Suprapubic skin (tissue), 4 donors: ENCODE data around the gene PINK1. TPM values are rescaled to one million over a fixed set of nuclear protein-coding genes. Genes with fewer than 3 reads are reported as not detected.

Experiments used
- DNase-seq, 2 donors: peaks; one replicate each; pipeline ENCODE4 v3.0.0-alpha.2; 2019; ENCODE audit warnings: low spot score in 2 of 2
- H3K27ac ChIP-seq: fragments of 200-600 bp; sonication (generic); one replicate; pipeline ENCODE4 v1.5.1; 2019
- H3K27me3 ChIP-seq: fragments of 200-600 bp; sonication (generic); one replicate; pipeline ENCODE4 v1.5.1; 2019
- H3K36me3 ChIP-seq: fragments of 200-600 bp; sonication (generic); one replicate; pipeline ENCODE4 v1.5.1; 2019
- H3K4me1 ChIP-seq: fragments of 200-600 bp; sonication (generic); one replicate; pipeline ENCODE4 v1.5.1; 2019
- H3K4me3 ChIP-seq: fragments of 200-600 bp; sonication (generic); one replicate; pipeline ENCODE4 v1.5.1; 2019; ENCODE audit warnings: mild to moderate bottlenecking
- H3K9me3 ChIP-seq: fragments of 200-600 bp; sonication (generic); one replicate; pipeline ENCODE4 v1.5.1; 2019
- EP300 ChIP-seq: sonication (generic); formaldehyde crosslinking; IDR thresholded peaks from one replicate; pipeline ENCODE4 v1.6.1; 2017; ENCODE audit warnings: antibody characterized with exemption
- POLR2A ChIP-seq, 2 donors: fragments of 450-650 bp; IDR thresholded peaks; one replicate each; pipeline ENCODE4 v1.6.1; 2017; ENCODE audit warnings: antibody characterized with exemption in 2 of 2, mild to moderate bottlenecking in 2 of 2, moderate library complexity in 2 of 2
- POLR2AphosphoS5 ChIP-seq, 3 donors: sonication (generic); formaldehyde crosslinking; IDR thresholded peaks; one replicate each; pipeline ENCODE4 v1.6.1; 2017; ENCODE audit warnings: antibody characterized with exemption in 3 of 3
- WGBS: methylation state at CpG from one replicate; pipeline ENCODE4 v1.1.5; 2018; 5-methylcytosine and 5-hydroxymethylcytosine counted together
- total RNA-seq, 4 donors: library from RNA; depleted of rRNA; stranded (reverse); fragments of >200 nt; gene quantifications; one replicate each; pipeline ENCODE4 v1.1.0, GENCODE V29; 2016
- TF ChIP-seq, protein P1 (sequence below), 2 donors: fragments of 200-600 bp in 1 of 2; fragments of 450-650 bp in 1 of 2; sonication (generic) in 1 of 2; IDR thresholded peaks; one replicate each; pipeline ENCODE4 v1.5.1; 2016 to 2019; ENCODE audit warnings: antibody characterized with exemption in 2 of 2, mild to moderate bottlenecking in 1 of 2, moderate library complexity in 1 of 2

Gene PINK1
- total RNA-seq, 4 donors from 2014 or later, result 91.9 to 116 (median 98.0) TPM

GRCh38 chr1:20660363-20660762, 27.1 kb downstream of the PINK1 start:
- WGBS, result 19% methylated on average over 3 of the region's 3 CpGs
- no peak overlapping the region for H3K27ac ChIP-seq
- H3K4me3 ChIP-seq, result peak overlapping the region; percentile 92
- H3K27me3 ChIP-seq, result no peaks in the 10 kb centered on the region
- no peaks in the 10 kb centered on the region for H3K9me3 ChIP-seq
- no peak for TF ChIP-seq POLR2A (IDR thresholded peaks at IDR 0.05)
- TF ChIP-seq, protein P1, sequence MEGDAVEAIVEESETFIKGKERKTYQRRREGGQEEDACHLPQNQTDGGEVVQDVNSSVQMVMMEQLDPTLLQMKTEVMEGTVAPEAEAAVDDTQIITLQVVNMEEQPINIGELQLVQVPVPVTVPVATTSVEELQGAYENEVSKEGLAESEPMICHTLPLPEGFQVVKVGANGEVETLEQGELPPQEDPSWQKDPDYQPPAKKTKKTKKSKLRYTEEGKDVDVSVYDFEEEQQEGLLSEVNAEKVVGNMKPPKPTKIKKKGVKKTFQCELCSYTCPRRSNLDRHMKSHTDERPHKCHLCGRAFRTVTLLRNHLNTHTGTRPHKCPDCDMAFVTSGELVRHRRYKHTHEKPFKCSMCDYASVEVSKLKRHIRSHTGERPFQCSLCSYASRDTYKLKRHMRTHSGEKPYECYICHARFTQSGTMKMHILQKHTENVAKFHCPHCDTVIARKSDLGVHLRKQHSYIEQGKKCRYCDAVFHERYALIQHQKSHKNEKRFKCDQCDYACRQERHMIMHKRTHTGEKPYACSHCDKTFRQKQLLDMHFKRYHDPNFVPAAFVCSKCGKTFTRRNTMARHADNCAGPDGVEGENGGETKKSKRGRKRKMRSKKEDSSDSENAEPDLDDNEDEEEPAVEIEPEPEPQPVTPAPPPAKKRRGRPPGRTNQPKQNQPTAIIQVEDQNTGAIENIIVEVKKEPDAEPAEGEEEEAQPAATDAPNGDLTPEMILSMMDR (IDR thresholded peaks at IDR 0.05), result no peak
- peaks cover 30% of the 10 kb centered on the region for H3K36me3 ChIP-seq
- no peak for DNase-seq
- peaks cover 26% of the 10 kb centered on the region for H3K4me1 ChIP-seq

DNA sequence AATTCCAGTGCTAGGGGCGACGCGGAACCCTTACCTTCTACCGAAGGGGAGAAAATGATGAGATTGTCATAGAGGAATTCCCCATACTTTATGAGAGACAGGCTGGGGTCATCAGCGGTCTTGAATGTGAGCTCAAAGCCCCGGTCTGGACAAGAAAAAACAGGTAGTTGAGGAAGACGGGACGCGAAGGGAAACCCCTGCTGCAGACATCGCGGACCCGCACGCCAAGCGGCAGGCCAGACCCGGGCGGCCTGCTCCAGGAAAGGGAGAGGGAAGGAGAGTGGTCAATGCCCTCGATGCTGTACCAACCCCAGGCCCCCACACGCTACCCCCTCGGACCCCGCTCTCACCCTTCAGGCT, 27.6 kb downstream of the PINK1 start:
- under 1% methylated on average over 18 of the region's 20 CpGs for WGBS
- TF ChIP-seq POLR2AphosphoS5 (IDR thresholded peaks at IDR 0.05) (no peak), EP300 (no peak), POLR2A (IDR thresholded peaks at IDR 0.05) (no peak)
- TF ChIP-seq, protein P1 (IDR thresholded peaks at IDR 0.05), result no peak
- Histone ChIP-seq H3K36me3 (peaks cover 26% of the 10 kb centered on the region), H3K27me3 (no peaks in the 10 kb centered on the region), H3K9me3 (no peaks in the 10 kb centered on the region), H3K4me3 (peak overlapping the region; percentile 92), H3K27ac (peak overlapping the region; percentile 39), H3K4me1 (peaks cover 26% of the 10 kb centered on the region)
- DNase-seq, result no peak

DNA sequence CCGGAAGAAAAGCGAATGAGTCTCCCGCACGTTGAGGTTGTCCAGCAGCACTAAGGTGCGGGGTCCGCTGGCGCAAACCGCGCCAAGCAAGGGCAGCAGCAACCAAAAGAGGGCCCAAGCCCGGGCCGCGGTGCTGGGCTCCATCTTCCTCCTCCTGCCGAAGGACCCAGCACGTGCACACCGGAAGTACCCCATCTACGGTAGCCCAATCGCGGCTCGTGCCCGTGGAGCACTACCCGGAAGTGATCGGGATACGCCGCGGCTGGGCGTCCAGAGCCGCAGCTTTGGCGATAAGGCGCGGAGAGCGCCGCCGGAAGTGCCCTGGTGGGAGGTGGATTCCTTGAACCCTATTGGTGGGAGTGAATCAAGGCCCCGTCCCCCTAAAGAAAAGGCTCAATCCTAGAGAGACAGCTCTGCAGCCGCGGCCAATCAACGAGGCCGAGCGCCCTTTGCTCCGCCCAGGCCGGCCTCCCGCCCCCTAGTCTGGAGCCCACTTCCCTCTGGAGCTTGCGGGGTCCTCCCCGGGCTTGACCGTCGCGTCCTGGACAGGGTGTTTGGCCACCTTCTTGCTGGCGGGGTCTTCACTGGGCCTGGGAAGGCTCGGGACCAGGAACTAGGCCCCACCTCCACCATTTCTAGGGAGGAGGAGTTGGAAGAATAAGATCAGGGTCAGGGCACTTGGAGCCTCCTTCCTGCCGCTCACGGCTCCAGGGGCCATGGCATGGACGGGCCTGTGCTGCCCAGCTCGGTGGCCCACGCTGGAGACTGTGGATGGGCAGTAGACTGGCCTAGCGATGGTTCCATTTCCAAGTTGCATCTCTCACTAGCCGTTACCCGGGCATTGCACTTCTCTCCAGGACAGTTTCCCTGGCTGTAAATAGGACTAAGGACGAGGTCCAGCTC, 28.2 kb downstream of the PINK1 start, which contains the start of gene DDOST:
Gene DDOST, minus strand, starts transcription at position 163 of the 903 bp plus-strand sequence. Its CDS starts 19 bp downstream, at position 144.
- H3K4me1 ChIP-seq, result peaks cover 26% of the 10 kb centered on the region
- WGBS, result 5% methylated on average over 21 of the region's 58 CpGs
- no peaks in the 10 kb centered on the region for H3K9me3 ChIP-seq
- peaks cover 19% of the 10 kb centered on the region for H3K36me3 ChIP-seq
- TF ChIP-seq, protein P1 (IDR thresholded peaks at IDR 0.05), result peak in 1 of 2 donors; percentile 56
- no peak for TF ChIP-seq POLR2A (IDR thresholded peaks at IDR 0.05)
- TF ChIP-seq POLR2AphosphoS5 (IDR thresholded peaks at IDR 0.05), result peak in 1 of 3 donors; percentile 81
- no peak for TF ChIP-seq EP300
- H3K4me3 ChIP-seq, result peak within 1 kb of the TSS; percentile 92
- peak within 1 kb of the TSS; percentile 71 for H3K27ac ChIP-seq
- no peaks in the 10 kb centered on the region for H3K27me3 ChIP-seq
- DNase-seq, result peak; percentile 96 to 97

DNA sequence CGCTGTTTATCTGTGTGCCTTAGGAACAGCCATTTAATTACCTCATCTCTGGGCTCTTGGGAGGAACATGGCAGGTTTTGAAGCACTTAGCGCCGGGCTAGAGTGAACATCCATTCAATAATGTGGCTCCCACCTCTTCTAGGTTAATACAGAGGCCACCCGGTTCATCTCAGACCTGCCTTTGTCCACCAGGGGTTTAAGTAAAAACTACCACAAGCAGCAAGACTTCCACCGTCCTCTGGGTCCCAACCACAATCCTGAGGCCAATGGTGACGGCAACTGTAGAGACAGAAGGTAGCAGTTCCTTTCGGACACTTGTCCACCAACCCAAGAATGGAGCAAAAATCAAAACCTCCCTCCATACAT, 28.8 kb downstream of the PINK1 start:
- WGBS, result 63% methylated on average over 7 of the region's 7 CpGs
- Histone ChIP-seq H3K27me3 (no peaks in the 10 kb centered on the region), H3K4me3 (peak overlapping the region; percentile 92), H3K27ac (peak overlapping the region; percentile 71), H3K9me3 (no peaks in the 10 kb centered on the region), H3K36me3 (peaks cover 13% of the 10 kb centered on the region), H3K4me1 (peaks cover 26% of the 10 kb centered on the region)
- TF ChIP-seq POLR2A (IDR thresholded peaks at IDR 0.05) (no peak), POLR2AphosphoS5 (IDR thresholded peaks at IDR 0.05) (no peak), EP300 (no peak)
- TF ChIP-seq, protein P1 (IDR thresholded peaks at IDR 0.05), result no peak
- DNase-seq, result no peak

GRCh38 chr1:20663365-20663764, 30.1 kb downstream of the PINK1 start:
- Histone ChIP-seq H3K27ac (no peak overlapping the region), H3K36me3 (peaks cover under 1% of the 10 kb centered on the region), H3K4me3 (no peak overlapping the region), H3K27me3 (no peaks in the 10 kb centered on the region), H3K4me1 (peaks cover 26% of the 10 kb centered on the region), H3K9me3 (no peaks in the 10 kb centered on the region)
- TF ChIP-seq POLR2A (IDR thresholded peaks at IDR 0.05) (no peak), POLR2AphosphoS5 (IDR thresholded peaks at IDR 0.05) (no peak), EP300 (no peak)
- no peak for DNase-seq
- WGBS, result 89% methylated on average over 1 of the region's 1 CpG
